ENCODE data around the gene MIEF1.

DNA sequence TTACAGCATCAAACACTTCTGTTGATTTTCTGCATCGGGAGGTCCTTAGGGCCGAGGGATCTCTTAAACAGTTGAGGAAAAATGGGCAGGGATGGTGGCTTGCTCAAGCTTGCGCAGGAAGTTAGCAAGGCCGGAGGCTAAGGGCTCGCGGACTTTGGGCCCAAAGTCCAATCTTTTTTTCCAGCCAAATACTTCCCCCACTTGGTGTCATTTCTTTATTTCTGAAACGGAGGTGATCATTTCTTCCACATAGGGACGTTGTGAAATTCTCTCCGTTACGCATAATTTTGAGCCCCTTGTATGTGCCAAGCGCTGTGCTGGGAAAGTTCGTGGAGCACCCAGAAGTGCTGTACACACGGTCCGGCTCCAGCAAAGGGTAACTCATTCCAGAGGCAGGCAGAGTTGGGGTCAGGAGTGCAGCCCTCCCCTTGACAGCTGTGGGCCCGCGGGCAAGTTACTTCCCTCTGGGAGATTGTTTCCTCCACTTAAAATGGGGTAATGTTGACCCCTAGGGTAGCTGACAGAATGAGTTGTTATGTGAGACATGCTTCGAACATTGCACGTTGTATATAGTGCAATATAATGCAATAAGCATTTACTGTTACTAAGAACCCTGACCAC is 809 bp downstream of the MIEF1 start:
- TF ChIP-seq, protein P1, sequence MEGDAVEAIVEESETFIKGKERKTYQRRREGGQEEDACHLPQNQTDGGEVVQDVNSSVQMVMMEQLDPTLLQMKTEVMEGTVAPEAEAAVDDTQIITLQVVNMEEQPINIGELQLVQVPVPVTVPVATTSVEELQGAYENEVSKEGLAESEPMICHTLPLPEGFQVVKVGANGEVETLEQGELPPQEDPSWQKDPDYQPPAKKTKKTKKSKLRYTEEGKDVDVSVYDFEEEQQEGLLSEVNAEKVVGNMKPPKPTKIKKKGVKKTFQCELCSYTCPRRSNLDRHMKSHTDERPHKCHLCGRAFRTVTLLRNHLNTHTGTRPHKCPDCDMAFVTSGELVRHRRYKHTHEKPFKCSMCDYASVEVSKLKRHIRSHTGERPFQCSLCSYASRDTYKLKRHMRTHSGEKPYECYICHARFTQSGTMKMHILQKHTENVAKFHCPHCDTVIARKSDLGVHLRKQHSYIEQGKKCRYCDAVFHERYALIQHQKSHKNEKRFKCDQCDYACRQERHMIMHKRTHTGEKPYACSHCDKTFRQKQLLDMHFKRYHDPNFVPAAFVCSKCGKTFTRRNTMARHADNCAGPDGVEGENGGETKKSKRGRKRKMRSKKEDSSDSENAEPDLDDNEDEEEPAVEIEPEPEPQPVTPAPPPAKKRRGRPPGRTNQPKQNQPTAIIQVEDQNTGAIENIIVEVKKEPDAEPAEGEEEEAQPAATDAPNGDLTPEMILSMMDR (IDR thresholded peaks at IDR 0.05) = no peak
- TF ChIP-seq POLR2AphosphoS5 (IDR thresholded peaks at IDR 0.05; ENCODE audit: low read depth, low read length) (no peak; the same call in 1 of the 2 replicates), TCF7L2 (IDR thresholded peaks at IDR 0.05; ENCODE audit: low read depth, low read length) (no peak), SIN3A (IDR thresholded peaks at IDR 0.05; ENCODE audit: borderline replicate concordance, insufficient read depth, low read depth, low read length) (no peak)

All from Panc1 (cell line).